GM18868 (cell line): ENCODE results near the gene NOTUM.
"Not testable (repeated sequence)": the region's sequence is repeated elsewhere in the genome, so short reads cannot be mapped to it uniquely, and the experiment has no call there.

Experiments used
- ATAC-seq: cut with Tn5 transposase; IDR thresholded peaks from one replicate; pipeline ENCODE4 v1.9.1; 2021; ENCODE audit warnings: mild to moderate bottlenecking, moderate library complexity; ENCODE audit not compliant: unreplicated experiment

Gene NOTUM

DNA sequence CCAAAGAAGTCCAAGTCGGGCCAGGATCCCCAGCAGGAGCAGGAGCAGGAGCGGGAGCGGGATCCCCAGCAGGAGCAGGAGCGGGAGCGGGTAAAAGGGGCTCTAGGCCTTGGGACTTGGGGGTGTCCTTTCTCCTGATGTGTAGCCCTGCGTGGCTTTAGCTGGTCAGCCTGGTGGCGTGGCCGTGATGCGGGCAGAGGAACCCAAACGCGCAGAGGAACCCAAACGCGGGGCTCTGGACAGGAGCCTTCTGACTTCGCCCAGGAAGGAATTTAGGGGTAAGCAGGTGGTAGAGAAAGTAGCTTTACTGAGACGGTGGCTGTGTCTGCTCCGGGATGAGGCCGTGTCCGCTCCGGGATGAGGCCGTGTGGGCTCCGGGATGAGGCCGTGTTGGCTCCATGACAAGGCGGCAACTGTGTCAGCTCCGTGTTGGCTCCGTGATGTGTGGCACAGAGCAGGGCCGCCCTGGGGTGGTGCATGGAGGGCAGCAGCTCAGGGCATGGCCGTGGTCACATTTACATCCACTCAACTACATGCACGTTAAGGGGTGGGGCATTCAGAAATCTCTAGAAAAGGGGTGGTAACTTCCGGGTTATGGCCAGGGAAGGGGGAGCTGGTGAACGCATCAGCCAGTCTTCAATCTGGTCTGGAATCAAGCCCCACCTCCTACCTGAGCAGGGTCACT lies 35.9 kb upstream of the NOTUM start:
- ATAC-seq: no peak

DNA sequence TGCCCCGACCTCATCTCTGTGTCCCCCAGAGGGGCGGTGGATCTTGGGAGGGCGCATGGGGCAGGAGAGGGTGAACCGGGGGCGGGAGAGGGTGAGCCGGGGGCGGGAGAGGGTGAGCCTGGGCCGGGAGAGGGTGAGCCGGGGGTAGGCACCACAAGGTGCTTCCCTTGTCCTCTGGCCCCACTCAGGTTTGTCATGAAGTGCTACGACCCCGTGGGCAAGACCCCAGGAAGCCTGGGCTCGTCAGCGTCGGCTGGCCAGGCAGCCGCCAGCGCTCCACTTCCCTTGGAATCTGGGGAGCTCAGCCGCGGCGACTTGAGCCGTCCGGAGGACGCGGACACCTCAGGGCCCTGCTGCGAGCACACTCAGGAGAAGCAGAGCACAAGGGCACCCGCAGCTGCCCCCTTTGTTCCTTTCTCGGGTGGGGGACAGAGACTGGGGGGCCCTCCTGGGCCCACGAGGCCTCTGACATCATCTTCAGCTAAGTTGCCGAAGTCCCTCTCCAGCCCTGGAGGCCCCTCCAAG lies 35.3 kb upstream of the NOTUM start:
- ATAC-seq: no peak

- no peak for ATAC-seq
Measured at GRCh38 chr17:81995463-81996231, 34.7 kb upstream of the NOTUM start.

DNA sequence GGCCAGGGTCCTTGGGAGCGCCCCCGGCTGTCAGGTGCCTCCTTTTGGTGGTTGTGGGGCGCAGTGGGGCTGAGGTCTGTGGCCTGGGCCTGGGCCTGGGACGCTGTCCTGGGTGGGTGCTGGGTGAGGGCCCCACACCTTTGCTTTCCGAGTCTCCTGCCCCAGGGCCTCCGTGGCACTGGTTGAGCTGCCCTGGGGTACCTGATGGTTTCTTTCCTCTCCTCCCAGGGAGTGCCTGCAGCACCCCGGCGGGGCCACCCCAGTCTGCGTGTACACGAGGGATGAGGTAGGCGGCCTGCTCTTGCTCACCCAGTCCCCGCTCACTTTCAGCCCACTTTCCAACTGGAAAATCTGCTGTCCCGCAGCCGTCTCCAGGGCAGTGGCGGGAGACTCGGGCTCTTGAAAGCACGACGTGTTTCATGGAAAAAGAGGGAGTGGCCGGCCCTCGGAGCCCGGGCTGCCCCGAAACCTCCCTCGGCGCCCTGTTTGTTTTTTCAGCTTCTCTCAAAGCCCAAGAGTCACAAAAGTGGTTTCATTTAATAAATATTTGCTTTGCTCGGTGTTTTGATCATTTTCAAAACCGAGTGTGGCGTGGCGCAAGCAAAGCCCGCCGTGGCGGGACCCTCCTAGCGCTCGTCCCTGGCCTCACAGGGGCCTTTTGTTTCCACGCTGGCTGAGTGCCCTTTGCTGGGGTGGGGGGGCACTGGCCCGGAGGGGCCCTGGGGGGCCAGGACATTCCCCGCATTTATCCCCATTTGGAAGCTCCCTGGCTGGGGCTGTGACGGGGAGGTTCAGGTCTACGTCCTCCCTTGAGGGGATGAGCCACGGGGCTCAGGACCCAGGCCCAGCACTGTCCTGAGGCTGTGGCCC lies 33.8 kb upstream of the NOTUM start:
- no peak for ATAC-seq

DNA sequence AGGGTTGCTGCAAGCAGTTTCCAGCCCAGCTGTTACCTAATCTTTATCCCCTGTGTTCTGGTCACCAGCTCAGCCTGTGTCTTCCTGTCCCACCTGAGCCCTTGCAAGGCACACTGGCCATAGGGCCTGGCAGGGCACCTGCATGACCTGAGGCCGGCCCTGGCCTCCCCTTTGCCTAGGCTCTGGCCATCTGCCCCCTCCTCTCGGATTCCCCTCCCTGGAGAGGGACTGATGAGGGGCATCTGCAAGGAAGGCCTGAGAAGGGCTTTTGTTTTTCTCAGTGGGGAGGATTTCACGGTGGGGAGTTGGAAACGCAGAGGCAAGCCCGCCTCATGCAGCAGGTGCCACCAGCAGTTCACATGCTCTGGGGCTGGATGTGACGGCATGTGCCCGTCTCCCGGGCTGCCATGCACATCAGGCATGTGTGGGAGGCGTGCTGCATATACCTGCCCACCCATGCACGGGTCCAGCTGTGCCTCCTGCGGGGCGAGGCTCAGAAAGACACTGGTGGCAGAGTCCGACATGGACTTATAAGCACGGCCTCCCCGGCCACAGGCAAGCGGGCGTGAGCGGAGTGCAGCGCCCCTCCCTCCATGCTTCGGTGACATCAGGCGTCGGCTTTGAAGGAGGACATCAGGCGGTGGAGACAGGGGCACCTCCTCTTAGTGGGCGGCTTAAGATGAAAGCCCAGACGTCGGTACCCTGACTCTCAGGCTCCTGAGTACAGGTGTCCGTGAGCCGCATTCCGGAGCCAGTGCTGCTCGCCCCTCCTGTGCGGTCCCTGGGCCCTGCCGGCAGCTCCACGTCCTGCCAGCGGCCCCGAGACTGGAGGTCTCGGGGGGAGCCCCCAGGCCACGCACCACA lies 33.0 kb upstream of the NOTUM start:
- no peak for ATAC-seq

DNA sequence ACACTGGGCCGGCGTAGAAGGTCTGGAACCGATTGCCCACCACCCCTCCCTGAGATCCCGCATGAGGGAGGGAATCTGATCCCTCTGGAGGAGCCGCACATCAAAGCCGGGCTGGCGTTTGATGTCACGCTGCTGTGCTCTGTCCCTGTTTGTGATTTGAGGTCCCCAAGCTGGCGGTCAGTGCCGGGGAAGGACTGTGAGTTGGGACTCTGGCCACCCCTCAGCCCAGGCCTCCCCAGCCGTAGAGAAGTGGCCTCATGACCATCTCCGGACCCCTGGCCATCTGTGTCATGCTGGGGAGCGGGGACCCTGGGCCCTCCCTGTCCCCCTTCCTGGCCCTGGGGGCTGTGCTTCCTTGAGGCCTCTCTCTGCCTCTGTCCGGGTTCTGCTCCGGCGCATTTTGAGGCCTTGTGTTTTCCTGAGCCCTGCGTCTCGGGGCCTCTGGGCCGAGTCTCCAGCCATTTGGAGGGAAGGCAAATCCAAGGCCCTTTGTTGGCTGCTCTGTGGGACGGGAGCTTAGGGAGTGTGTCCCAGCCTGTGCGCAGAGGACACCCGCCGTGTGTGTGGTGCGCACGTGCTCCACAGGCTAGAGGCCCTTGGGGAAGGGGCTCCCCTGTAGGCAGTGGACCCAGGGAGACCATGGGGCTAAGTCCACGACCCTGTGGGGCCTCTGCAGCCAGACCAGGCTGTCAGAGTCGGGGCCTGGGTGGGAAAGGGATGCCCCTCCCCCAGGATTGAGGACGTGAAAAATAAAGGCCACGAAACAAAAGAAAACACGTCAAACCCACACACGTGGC lies 31.5 kb upstream of the NOTUM start:
- ATAC-seq: no peak

- ATAC-seq: no peak
Measured at GRCh38 chr17:81991684-81992305, 30.8 kb upstream of the NOTUM start.

- ATAC-seq: no peak
Measured at GRCh38 chr17:81990836-81991683, 30.1 kb upstream of the NOTUM start.

DNA sequence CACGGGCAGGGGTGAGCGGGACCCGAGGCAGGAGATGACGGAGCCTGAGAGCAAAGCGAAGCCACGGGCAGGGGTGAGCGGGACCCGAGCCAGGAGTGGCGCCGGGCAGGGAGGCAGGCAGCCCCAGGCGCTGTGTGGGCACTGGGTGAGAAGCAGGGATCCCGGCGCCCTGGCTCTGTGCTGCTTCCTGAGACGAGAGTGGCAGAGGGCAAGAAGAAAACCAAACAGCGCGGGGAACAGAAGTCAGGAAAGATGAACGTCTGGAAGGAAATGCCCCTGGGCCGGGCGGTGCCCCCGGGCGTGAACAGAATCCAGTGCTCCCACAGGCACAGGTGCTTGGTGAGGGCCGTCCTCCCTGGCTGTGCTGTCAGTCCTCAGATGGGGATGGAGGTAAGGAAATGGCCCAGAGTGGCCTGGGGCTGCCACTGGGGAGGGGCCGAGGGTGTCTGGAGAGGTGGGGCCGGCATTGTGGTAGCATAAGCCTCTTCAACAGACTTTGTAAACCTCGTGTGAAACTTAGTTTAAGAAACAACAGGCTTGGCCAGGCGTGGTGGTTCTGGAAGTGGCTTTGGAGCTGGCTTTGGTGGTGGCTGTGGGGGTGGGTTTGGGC lies 26.3 kb upstream of the NOTUM start:
- no peak for ATAC-seq

DNA sequence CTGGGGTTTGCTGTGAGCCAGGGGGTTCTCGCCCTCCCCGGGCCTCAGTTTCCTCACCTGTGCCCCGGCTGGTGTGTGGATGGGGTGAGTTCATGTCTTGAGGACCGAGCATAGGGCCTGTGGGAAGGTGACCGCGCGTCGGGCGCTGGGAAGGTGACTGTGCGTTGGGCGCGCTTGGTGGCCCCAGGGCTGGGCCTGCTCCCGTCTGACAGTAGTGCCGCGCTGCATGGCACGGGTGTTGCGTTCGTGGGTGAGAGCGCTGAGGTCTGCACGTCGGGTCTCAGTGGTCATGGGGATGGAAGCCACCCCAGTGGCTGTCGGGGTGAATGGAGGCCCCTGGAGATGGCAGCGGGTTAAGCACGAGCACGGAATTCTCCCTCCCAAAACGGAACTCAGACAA lies 25.6 kb upstream of the NOTUM start:
- no peak for ATAC-seq

DNA sequence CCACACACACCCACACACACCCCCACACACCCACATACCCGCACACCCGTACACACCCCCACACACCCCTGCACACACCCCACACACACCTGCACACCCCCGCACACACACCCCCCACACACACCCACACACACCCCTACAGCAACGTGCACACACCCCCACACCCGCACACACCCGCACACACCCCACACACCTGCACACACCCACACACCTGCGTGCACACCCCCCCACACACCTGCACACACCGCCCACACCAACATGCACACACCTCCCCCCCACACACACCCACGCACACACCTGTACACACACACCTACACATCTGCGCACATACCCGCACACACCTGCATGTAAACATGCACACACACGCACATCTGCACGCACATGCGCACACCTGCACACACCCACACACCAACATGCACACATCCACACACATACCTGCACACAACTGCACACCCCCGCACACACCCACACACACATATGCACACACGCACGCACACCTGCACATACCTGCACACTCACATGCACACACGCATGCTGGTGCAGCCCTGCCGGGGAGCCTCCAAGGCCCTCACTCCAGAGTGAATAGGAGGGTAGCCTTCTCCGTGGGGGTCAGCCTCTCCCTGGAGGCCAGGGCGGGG lies 23.9 kb upstream of the NOTUM start:
- no peak for ATAC-seq

DNA sequence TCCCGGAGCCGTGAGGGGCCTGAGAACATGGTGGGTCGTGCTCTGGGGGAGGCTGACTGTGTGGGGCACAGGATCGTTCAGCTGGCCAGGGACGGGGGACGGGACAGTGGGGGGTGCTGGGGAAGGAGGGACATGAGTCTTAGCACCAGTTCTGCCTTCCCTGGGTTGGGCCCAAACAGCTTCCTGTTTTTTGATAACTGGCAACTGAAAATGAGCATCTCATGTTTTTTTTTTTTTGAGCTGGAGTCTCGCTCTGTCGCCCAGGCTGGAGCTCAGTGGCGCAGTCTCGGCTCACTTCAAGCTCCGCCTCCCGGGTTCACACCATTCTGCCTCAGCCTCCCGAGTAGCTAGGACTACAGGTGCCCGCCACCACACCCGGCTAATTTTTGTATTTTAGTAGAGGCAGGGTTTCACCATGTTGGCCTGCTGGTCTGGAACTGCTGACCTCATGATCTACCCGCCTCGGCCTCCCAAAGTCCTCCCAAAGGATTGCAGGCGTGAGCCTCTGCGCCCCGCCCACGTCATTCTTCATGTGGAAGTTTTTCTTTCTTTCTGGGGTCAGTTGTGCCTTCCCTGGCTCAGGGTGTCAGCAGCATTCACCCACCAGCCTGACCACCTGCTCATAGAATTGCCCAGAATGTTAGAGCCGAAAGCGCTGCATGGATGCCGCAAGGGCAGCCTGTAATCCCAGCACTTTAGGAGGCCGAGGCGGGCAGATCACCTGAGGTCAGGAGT lies 22.8 kb upstream of the NOTUM start:
- ATAC-seq: no peak

- no peak for ATAC-seq
Measured at GRCh38 chr17:81983011-81983638, 22.1 kb upstream of the NOTUM start.

DNA sequence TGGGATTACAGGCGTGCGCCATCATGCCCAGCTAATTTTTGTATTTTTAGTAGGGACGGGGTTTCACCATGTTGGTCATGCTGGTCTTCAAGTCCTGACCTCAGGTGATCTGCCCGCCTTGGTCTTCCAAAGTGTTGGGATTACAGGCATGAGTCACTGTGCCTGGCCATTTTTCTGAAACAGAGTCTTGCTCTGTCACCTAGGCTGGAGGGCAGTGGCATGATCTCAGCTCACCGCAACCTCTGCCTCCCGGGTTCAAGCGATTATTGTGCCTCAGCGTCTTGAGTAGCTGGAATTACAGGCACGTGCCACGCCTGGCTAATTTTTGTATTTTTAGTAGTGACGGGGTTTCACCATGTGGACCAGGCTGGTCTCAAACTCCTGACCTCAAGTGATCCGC lies 20.5 kb upstream of the NOTUM start:
- not testable (repeated sequence) for ATAC-seq

DNA sequence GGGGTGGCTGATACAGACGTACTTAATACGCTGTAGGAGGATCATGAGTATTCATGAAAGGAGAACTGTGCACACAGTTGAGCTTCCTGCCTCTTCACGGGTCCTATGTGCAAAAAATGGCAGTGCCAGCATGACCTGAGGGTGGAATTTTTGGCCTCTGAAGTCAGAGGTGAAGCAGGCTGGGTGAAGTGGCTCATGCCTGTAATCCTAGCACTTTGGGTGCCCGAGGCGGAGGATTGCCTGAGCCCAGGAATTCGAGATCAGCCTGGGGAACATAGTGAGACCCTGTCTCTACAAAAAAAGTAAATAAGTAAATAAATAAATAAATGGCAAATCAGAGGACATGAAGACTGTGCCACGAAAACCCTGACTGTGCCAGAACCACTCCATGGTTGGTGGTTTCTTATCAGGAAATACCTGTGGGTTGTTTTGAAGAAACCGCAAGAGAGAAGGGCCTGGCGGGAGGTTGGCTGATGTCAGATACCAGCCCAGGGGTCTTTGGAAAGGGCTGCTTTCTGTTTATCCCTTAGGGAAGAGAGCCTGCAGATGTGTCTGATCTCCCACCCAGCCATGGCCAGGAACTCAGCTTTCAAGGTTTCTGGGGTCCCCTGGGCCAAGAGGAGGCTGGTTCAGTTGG lies 19.8 kb upstream of the NOTUM start:
- ATAC-seq: no peak

- ATAC-seq: no peak
Measured at GRCh38 chr17:81980122-81980521, 19.1 kb upstream of the NOTUM start.
